BE2C (cell line): Measurements from ENCODE around the gene XIRP2.
A peak's percentile ranks its signal among the peaks of the same experiment; 100 is the strongest.

Experiments
- DNase-seq: peaks from one replicate; pipeline ENCODE4 v3.0.0-alpha.2; 2020
- H3K27me3 ChIP-seq: fragments of 250-450 bp; sonication (Bioruptor Pico); 2 replicates; pipeline ENCODE4 v1.5.1; 2020; ENCODE audit warnings: mild to moderate bottlenecking
- H3K36me3 ChIP-seq: fragments of 250-450 bp; sonication (Bioruptor Pico); 2 replicates; pipeline ENCODE4 v1.5.1; 2020; ENCODE audit warnings: mild to moderate bottlenecking
- H3K4me1 ChIP-seq: fragments of 250-450 bp; sonication (Bioruptor Pico); 2 replicates; pipeline ENCODE4 v1.5.1; 2020
- H3K4me3 ChIP-seq: 2 replicates; pipeline ENCODE4 v1.5.1; 2011; ENCODE audit warnings: low read depth, low read length
- H3K9me3 ChIP-seq: fragments of 250-450 bp; sonication (Bioruptor Pico); 2 replicates; pipeline ENCODE4 v1.5.1; 2020
- CTCF ChIP-seq: IDR thresholded peaks from 2 replicates; pipeline ENCODE4 v1.5.1; 2012; ENCODE audit warnings: mild to moderate bottlenecking, low read depth, low read length

The XIRP2 gene

GRCh38 chr2:167187978-167188967, 300.0 kb downstream of the XIRP2 start:
- TF ChIP-seq CTCF, result no peak
- no peaks in the 10 kb centered on the region for H3K4me1 ChIP-seq
- no peaks in the 10 kb centered on the region for H3K9me3 ChIP-seq
- H3K27me3 ChIP-seq, result no peaks in the 10 kb centered on the region
- no peaks in the 10 kb centered on the region for H3K36me3 ChIP-seq
- DNase-seq, result no peak
- no peak overlapping the region for H3K4me3 ChIP-seq

GRCh38 chr2:167190053-167190452, 301.8 kb downstream of the XIRP2 start:
- no peak for TF ChIP-seq CTCF
- no peaks in the 10 kb centered on the region for H3K36me3 ChIP-seq
- no peak for DNase-seq
- no peak overlapping the region for H3K4me3 ChIP-seq
- H3K9me3 ChIP-seq, result no peaks in the 10 kb centered on the region
- no peaks in the 10 kb centered on the region for H3K4me1 ChIP-seq
- H3K27me3 ChIP-seq, result no peaks in the 10 kb centered on the region

- H3K4me1 ChIP-seq, result no peaks in the 10 kb centered on the region
- H3K4me3 ChIP-seq, result no peak overlapping the region
- no peak for DNase-seq
- TF ChIP-seq CTCF, result no peak
- H3K27me3 ChIP-seq, result no peaks in the 10 kb centered on the region
- no peaks in the 10 kb centered on the region for H3K9me3 ChIP-seq
- no peaks in the 10 kb centered on the region for H3K36me3 ChIP-seq
Measured at GRCh38 chr2:167191588-167191987, 303.3 kb downstream of the XIRP2 start.

- no peak for DNase-seq
- H3K27me3 ChIP-seq, result no peaks in the 10 kb centered on the region
- no peak for TF ChIP-seq CTCF
- no peaks in the 10 kb centered on the region for H3K36me3 ChIP-seq
- no peak overlapping the region for H3K4me3 ChIP-seq
- H3K4me1 ChIP-seq, result no peaks in the 10 kb centered on the region
- H3K9me3 ChIP-seq, result no peaks in the 10 kb centered on the region
Measured at GRCh38 chr2:167192833-167193232, 304.6 kb downstream of the XIRP2 start.

- no peak for TF ChIP-seq CTCF
- no peaks in the 10 kb centered on the region for H3K36me3 ChIP-seq
- H3K9me3 ChIP-seq, result no peaks in the 10 kb centered on the region
- H3K4me3 ChIP-seq, result no peak overlapping the region
- no peaks in the 10 kb centered on the region for H3K27me3 ChIP-seq
- no peaks in the 10 kb centered on the region for H3K4me1 ChIP-seq
- DNase-seq, result peak; percentile 10
Measured at GRCh38 chr2:167196461-167197252, 308.4 kb downstream of the XIRP2 start.

GRCh38 chr2:167198009-167198408, 309.7 kb downstream of the XIRP2 start:
- DNase-seq, result no peak
- Histone ChIP-seq H3K4me1 (no peaks in the 10 kb centered on the region), H3K4me3 (no peak overlapping the region), H3K9me3 (no peaks in the 10 kb centered on the region), H3K36me3 (no peaks in the 10 kb centered on the region), H3K27me3 (no peaks in the 10 kb centered on the region; the same call in 1 of the 2 replicates)
- TF ChIP-seq CTCF, result no peak
